Measurements from ENCODE around the gene DPYD. TPM values are rescaled to one million over a fixed set of nuclear protein-coding genes. Genes with fewer than 3 reads are reported as not detected.

Gene DPYD
- total RNA-seq, 1 experiment from 2014 or later, result 0.46 TPM

GRCh38 chr1:97308131-97308530 lies 612.7 kb downstream of the DPYD start (continued):
- TF ChIP-seq ZNF532 (CRISPR knock-in tag; IDR thresholded peaks at IDR 0.05; ENCODE audit: borderline replicate concordance) (no peak), MXD4 (CRISPR knock-in tag; IDR thresholded peaks at IDR 0.05; ENCODE audit: borderline replicate concordance) (no peak), STAT6 (CRISPR knock-in tag; conservative IDR thresholded peaks at IDR 0.05; ENCODE audit: low read depth) (no peak), FOXJ3 (CRISPR knock-in tag; IDR thresholded peaks at IDR 0.05; ENCODE audit: borderline replicate concordance) (no peak)

GRCh38 chr1:97307568-97307967 lies 613.3 kb downstream of the DPYD start:
- no peak overlapping the region for H3K27ac Mint-ChIP-seq
- H3K4me3 Mint-ChIP-seq, result no peak overlapping the region
- POLR2A ChIA-PET, result no interaction called here
- no peak for TF ChIP-seq SMAD3 (CRISPR knock-in tag; IDR thresholded peaks at IDR 0.05; ENCODE audit: borderline replicate concordance)
- H3K36me3 Mint-ChIP-seq, result no peaks in the 10 kb centered on the region
- no peak for DNase-seq (ENCODE audit: low spot score)
- no peaks in the 10 kb centered on the region for H3K27me3 Mint-ChIP-seq (ENCODE audit: low read depth)
- CTCF ChIA-PET, result no interaction called here
- H3K9me3 Mint-ChIP-seq, result peaks cover 9% of the 10 kb centered on the region
- H3K4me1 Mint-ChIP-seq, result peaks cover 4% of the 10 kb centered on the region
- no peak for ATAC-seq

GRCh38 chr1:97307151-97307550 lies 613.7 kb downstream of the DPYD start:
- no peaks in the 10 kb centered on the region for H3K36me3 Mint-ChIP-seq
- TF ChIP-seq MXD4 (CRISPR knock-in tag; IDR thresholded peaks at IDR 0.05; ENCODE audit: borderline replicate concordance) (no peak), CDX4 (CRISPR knock-in tag; IDR thresholded peaks at IDR 0.05; ENCODE audit: borderline replicate concordance) (no peak)
- ATAC-seq (no peak), DNase-seq (ENCODE audit: low spot score) (no peak)
- H3K27me3 Mint-ChIP-seq (ENCODE audit: low read depth), result no peaks in the 10 kb centered on the region
- H3K9me3 Mint-ChIP-seq, result peaks cover 6% of the 10 kb centered on the region
- no peak overlapping the region for H3K4me3 Mint-ChIP-seq
- ChIA-PET POLR2A (no interaction called here), CTCF (no interaction called here)
- peaks cover 4% of the 10 kb centered on the region for H3K4me1 Mint-ChIP-seq
- H3K27ac Mint-ChIP-seq, result no peak overlapping the region

- no peaks in the 10 kb centered on the region; the same call in 1 of the 2 replicates for H3K9me3 Mint-ChIP-seq
- POLR2A ChIA-PET, result no interaction called here
- CTCF ChIA-PET, result no interaction called here
- TF ChIP-seq RELA (CRISPR knock-in tag; IDR thresholded peaks at IDR 0.05; ENCODE audit: borderline replicate concordance) (no peak), IRF1 (CRISPR knock-in tag; IDR thresholded peaks at IDR 0.05) (no peak), TP53 (CRISPR knock-in tag; IDR thresholded peaks at IDR 0.05) (no peak), MYBL2 (CRISPR knock-in tag; IDR thresholded peaks at IDR 0.05) (no peak), SP1 (CRISPR knock-in tag; conservative IDR thresholded peaks at IDR 0.05) (no peak), USF1 (CRISPR knock-in tag; IDR thresholded peaks at IDR 0.05) (no peak), AFF4 (CRISPR knock-in tag; IDR thresholded peaks at IDR 0.05; ENCODE audit: borderline replicate concordance) (no peak), ZBTB21 (CRISPR knock-in tag; IDR thresholded peaks at IDR 0.05; ENCODE audit: borderline replicate concordance) (no peak), TEAD1 (CRISPR knock-in tag; IDR thresholded peaks at IDR 0.05) (no peak)
Measured at GRCh38 chr1:97306504-97306903, 614.3 kb downstream of the DPYD start.

More at GRCh38 chr1:97306504-97306903, 614.3 kb downstream of the DPYD start:
- Mint-ChIP-seq H3K27ac (no peak overlapping the region), H3K36me3 (no peaks in the 10 kb centered on the region), H3K4me1 (peaks cover 4% of the 10 kb centered on the region), H3K27me3 (ENCODE audit: low read depth) (no peaks in the 10 kb centered on the region), H3K4me3 (no peak overlapping the region)
- ATAC-seq (no peak), DNase-seq (ENCODE audit: low spot score) (no peak)

Measured in WTC11 (cell line).